HG02973 (cell line): Measurements from ENCODE around the gene SLC4A5.

Experiments
- ATAC-seq: cut with Tn5 transposase; IDR thresholded peaks from one replicate; pipeline ENCODE4 v1.9.1; 2021; ENCODE audit warnings: moderate library complexity; ENCODE audit not compliant: unreplicated experiment

Gene SLC4A5

GRCh38 chr2:74314107-74314506 lies 29.1 kb downstream of the SLC4A5 start:
- ATAC-seq: no peak

GRCh38 chr2:74313497-74313896 lies 29.7 kb downstream of the SLC4A5 start:
- ATAC-seq: no peak

DNA sequence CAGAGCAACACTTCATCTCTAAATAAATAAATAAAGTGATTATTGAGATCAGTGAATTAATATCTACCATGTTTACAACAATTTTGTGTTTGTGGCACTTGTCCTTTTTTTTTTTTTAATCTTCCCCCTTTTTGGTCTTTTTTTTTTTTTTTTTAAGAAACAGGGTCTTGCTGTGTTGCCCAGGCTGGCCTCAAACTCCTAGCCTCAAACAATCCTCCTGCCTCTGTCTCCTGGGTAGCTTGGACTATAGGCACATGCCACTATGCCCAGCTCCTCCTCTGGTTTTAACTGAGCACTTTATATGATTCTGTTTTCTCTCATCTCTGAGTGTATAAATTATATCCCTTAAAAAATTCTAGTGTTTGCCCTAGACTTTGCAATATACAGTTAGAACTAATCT lies 30.3 kb downstream of the SLC4A5 start:
- ATAC-seq: no peak

- no peak for ATAC-seq
Observed at GRCh38 chr2:74307720-74308119, 35.5 kb downstream of the SLC4A5 start.

- no peak for ATAC-seq
Observed at GRCh38 chr2:74304332-74305148, 38.7 kb downstream of the SLC4A5 start.

- no peak for ATAC-seq
Observed at GRCh38 chr2:74302865-74303264, 40.4 kb downstream of the SLC4A5 start.

DNA sequence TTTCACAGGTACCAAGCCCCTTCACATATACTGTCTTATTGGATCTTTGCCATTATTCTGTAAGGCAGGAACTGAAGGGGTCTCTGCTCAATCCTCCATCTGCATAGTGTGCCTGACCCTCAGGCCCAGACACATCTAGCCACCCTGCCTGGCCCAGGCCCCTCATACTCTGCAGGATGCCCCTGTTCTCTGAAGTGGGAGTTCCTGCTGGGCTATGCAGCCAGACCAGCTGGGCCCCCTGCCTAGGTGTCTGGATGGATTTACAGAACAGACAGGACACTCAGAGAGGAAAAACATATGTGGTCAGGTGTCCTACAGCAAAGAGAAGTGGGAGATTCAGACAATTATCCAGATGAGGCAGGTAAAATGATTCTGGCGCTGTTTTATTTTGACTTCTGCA lies 42.0 kb downstream of the SLC4A5 start:
- ATAC-seq: no peak

DNA sequence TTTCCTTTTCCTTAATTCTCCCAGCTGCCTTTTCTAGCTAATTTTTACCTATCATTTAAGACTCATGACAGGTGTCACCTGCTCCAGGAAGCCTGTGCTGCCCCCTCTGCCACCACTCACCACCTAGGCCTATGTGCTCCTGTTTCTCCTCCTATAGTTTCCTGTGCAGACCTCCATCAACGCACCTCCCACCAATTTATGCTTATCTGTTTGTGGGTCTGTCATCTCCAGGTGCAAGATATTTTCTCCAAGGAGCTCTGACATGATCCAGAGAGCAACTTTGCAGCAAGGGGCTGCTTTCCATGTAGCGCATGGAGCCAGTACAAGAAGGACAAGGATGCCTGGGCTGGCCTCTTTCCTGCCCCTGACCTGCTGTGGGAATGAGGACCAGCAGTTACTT lies 42.7 kb downstream of the SLC4A5 start:
- no peak for ATAC-seq

- no peak for ATAC-seq
Observed at GRCh38 chr2:74297950-74298349, 45.3 kb downstream of the SLC4A5 start.

GRCh38 chr2:74297391-74297790 lies 45.8 kb downstream of the SLC4A5 start:
- no peak for ATAC-seq

DNA sequence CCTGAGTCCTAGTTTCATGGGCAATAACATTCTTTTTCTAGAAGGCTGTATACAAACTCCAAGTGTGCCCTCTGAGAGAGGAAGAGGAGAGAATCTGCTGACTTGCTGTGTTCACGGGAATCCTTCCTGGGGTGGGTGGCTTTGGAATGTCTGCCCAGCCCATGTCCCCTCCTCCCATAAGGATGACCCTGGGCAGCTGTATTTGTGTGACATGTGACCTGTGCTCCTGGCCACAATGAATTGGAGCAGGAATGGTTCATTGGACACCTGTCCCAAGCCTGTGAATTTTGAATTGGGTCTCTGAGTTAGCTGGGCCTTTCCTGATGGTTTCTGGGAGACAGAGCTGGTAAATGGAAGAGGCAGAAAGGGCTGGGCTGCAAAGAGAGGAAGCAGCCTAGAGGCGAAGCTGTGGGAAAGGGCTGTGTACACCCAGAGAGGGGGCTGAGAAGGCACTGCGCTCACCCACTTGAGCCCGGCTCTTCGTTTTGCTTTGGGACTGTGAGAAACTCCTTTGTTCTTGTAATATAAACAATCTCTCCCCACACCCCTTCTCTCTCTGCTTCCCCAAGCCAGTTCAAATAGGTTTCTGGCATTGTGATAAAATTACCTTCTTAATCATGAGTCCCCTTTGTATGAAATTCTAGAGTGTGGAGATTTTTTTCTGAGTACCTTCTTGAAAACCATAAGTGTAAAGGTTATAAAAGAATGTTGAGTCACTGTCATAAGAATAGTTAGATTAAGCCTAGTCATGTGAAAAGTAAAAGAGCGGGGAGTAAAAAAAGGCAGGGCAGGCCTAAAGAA lies 49.8 kb downstream of the SLC4A5 start:
- no peak for ATAC-seq

GRCh38 chr2:74292751-74293150 lies 50.5 kb downstream of the SLC4A5 start:
- no peak for ATAC-seq

GRCh38 chr2:74291886-74292621 lies 51.2 kb downstream of the SLC4A5 start:
- ATAC-seq: no peak

DNA sequence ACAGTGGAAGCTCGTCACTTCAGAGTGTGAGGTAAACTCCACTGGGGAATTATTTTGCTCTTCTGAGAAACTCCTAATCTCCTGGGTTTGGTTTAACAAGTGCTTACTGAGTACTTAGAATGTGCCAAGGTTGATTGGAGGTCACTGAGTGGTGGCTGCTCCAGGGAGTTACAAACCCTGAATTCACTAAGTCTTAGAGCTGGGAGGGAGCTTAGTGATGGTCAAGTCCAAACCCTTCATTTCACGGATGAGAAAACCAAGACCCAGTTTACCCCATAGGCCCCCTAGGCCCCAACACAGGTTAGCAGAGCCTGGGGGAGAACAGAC lies 52.0 kb downstream of the SLC4A5 start:
- ATAC-seq: no peak

- no peak for ATAC-seq
Observed at GRCh38 chr2:74290466-74291217, 52.6 kb downstream of the SLC4A5 start.

DNA sequence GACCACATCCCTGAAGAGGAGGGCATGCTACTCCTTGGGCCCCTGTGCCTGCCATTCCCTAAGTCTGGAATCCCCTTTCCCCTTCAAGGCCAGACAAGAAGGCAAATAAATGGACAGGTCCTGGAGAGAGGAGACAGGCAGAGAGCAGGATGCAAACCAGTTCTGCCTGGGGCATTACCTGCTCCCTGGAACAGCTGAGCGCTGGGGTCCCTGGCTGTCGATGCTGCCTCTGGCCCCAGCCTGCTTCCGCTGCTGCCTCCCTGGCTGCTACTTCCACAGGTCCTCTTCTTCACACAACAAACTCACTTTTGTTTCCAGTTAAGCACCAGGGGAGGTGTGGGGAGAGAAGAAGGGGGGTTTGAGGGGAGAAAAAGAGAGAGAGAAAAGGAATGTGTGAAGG lies 53.1 kb downstream of the SLC4A5 start:
- ATAC-seq: no peak

DNA sequence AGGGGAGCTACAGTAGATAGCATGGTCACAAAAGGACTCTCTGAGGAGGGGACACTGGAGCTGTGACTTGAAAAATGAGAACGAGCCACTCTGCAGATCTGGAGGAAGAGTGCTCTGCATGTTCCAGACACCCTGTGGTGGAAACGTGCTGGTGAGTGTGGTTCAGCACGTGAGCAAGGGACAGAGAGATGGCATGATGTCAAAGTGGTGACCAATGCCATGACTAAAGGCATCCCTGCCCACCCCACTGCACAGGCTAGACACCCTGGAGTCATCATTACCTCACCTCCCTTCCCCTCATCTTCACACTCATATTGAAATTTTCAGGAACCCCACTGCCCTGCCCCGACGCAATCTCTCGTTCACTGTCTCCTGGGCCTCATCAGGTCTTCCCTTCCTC lies 56.5 kb downstream of the SLC4A5 start:
- no peak for ATAC-seq

- ATAC-seq: no peak
Observed at GRCh38 chr2:74281141-74281975, 61.9 kb downstream of the SLC4A5 start.

- no peak for ATAC-seq
Observed at GRCh38 chr2:74278694-74279093, 64.5 kb downstream of the SLC4A5 start.

- no peak for ATAC-seq
Observed at GRCh38 chr2:74278176-74278575, 65.0 kb downstream of the SLC4A5 start.
